NCI-H446 (cell line): ENCODE measurements around the gene IL3.

Experiments used
- DNase-seq, 2 experiments: peaks; one replicate each; lab custom pipeline; 2025; lab: John Stamatoyannopoulos, UW

The IL3 gene, protein sequence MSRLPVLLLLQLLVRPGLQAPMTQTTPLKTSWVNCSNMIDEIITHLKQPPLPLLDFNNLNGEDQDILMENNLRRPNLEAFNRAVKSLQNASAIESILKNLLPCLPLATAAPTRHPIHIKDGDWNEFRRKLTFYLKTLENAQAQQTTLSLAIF

DNA sequence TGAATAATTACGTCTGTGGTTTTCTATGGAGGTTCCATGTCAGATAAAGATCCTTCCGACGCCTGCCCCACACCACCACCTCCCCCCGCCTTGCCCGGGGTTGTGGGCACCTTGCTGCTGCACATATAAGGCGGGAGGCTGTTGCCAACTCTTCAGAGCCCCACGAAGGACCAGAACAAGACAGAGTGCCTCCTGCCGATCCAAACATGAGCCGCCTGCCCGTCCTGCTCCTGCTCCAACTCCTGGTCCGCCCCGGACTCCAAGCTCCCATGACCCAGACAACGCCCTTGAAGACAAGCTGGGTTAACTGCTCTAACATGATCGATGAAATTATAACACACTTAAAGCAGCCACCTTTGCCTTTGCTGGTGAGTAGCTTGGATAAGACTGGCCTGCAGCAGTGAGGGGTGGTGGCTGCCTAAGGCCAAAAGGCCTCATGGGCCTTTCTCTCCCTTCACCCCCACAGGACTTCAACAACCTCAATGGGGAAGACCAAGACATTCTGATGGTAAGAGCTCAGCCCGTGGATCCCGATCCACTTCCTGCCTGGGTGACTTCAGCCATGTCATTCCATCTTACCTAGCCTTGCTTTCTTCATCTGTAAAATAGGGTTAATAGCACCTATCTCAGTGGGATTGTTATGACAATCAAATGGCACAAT is at the start of gene IL3:
IL3 (plus strand) TSS at position 155 of the 661 bp plus-strand sequence; CDS start at position 207, 52 bp downstream.
- no peak for DNase-seq

DNA sequence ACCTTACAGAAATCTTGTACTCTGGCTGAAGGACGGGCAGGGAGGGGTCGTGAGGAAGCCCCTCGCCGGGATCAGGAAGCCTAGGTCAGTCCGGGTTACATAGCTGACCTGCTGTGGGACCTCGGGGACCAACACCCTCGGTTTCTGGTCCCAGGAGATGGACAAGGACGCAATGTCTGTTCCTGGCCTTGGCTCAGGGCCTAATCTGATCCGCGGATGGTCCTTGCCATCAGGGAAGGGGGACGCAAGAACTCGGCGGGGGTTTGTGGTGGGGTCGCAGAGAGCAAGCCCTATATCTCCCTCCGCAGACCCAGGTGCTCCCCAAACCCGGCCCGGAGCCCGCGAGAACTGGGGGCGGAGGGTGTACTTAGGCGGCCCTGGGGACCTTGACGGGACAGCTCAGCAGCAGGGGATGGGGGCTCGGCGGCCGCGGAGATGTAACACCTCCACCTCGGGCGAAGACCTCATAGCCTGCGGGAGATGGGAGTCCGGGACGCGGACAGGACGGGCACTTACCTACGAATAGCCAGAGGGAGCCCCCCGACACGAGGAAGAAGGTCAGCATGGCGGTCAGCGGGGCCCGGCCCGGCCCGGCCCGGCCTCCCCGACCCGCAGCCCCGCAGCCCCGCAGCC is 49.4 kb upstream of the IL3 start:
- no peak for DNase-seq

DNA sequence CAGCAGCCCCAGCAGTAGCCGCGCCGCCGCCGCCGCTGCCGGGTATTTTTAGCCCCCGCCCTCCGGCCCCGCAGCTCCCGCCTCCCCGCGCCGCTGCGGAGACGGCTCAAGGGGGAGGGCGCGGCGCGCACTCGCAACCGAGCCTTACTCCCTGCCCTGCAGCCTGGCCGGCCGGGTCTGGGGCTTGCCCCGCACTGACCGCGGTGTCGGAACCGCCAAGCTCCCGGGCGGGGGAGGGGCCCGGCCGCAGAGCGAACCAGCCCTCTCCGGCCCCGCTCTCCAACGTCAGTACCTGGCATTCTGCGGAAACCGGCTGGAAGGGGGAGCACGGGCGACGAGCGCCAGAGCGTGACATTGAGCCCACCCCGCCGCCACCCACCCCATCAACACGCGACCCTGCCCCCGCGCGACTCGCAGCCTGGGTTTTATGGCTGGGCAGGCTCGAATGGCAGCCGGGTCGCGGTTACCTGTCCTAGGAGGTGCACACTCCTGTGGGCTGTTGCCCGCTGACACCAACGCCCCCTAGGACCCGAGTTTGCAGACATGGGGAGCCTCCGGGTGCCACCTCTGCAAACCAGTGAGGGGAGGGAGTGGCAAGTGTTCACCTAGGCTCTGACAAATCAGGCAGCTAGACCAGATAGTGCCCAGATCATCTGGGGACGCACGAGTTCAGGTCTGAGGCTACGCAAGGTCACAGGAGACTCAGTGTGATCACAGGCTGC is 48.7 kb upstream of the IL3 start, which contains the start of gene ACSL6:
ACSL6 (minus strand) TSS at position 37 of the 722 bp plus-strand sequence. CDS start 105 bp downstream, outside the sequence.
- peak in 1 of 2 experiments; percentile 31 for DNase-seq

DNA sequence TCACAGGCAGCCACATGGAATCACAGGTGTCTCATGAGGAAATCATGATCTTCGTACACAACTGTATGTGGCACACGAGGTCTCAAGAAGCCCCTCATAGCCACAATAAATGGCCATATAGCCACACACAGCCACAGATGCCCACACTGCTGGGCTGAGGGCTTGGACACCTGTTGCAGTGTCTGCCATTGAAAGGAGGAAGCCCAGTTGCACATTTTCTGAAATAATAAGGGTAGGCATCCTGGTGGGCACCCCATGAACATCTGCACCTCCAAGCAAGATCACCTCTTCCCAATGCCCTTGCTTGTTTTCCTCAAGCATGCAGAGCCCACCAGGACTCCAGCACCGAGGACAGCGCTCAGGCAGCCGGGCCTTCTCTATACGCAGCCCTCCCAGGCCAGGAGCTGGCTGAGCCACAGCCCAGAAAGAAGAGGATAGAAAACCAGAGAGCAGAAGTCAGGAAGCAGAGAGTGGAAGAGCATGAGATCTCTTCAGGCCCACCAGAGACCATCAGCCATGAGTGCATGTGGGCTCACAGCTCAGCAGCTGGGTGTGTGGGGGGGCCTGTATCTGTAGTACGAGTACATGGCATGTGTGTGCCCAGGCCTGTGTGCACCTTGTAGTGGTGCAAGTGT is 48.0 kb upstream of the IL3 start:
- no peak for DNase-seq

DNA sequence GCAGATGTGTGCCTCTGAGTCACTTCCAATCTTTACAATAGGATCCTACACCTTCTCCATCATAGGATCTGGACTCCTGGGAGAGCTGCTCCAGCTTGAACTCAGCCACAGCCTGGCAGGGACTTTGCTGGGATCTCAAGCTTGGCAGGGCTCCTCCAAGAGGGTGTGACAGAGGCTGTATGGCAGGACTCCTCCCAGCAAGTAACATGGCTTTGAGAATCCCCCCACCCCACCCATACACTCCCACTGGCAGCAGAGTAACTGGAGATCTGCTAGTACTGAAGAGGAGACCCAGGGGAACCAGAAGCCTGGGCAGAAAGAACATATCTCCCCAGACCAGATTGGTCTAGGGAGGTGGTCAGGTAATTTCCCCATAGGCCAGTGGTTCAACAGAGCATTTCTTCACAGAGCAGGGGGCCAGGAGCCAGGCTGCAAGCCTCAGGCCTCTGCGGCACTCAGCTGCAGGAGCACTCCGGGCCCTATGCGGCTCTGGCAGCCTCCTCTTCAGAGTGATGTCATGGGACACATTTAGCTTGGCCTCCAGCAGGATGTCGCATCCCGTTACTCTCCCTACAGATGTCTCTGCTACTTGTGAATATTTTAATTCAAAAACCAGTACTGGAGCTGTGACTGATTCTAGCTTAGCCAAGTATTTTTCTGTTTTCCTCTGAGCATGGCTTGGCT is 47.3 kb upstream of the IL3 start:
- peak in 1 of 2 experiments; percentile 26 for DNase-seq

DNA sequence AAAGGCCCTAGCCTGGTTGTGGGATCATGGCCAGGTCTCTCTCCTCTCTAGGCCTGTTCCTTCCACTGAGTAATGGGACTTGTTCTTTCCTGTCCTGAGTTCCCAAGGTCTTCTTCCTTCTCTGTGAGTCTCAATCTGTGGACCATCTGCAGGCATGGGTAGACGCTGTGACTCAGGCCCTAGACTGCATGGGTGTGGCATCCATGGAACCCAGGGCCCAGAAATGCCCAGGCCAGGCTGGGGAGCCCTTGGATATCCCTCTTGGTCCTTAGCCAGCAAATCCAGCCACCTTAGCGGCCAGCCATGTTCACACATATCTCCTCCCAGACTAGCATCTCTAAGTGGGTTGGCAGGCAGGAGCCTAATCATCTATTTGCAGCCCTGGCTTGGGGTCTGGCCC is 46.7 kb upstream of the IL3 start:
- no peak for DNase-seq

DNA sequence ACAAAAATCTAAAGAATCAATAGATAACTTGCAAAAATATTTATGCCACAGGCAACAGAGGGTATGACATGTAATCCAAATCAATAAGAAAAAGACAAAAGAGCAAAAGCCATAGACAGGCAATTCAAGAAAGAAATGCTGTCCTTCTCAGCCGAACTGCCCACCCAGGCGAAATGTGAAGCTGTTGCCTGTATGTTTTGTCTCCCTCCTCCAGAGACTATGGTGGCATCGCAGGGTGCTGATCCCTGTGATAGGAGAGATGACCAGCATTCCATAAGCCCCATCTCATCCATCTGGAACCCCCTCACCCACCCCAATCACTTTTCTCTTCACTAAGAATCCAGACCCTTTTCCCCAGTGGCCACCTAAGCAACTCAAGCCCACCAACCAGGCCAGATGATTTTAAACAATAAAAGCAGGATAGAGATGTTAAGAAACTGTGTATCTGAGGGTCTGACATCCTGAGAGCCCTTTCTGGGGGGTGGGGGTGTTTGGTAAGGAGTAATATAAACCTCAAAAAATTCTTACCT is 43.7 kb upstream of the IL3 start:
- no peak for DNase-seq

DNA sequence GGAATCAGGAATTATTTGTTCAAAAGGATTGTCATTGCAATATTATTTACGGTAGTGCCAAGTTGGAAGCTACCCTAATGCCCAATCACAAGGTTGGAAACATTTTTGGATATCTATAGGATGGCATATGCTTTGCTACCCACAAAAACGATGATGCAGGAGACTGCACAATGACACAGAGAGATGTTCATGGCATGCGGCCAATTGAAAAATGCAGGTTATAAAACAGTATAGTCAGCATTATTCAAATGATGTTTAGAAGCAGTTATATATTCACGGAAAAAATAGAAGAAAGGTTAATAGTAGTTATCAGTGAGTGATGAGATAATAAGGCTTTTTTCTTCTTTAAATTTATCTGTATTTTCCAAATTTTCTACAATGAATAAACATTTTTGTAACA is 43.1 kb upstream of the IL3 start:
- no peak for DNase-seq

DNA sequence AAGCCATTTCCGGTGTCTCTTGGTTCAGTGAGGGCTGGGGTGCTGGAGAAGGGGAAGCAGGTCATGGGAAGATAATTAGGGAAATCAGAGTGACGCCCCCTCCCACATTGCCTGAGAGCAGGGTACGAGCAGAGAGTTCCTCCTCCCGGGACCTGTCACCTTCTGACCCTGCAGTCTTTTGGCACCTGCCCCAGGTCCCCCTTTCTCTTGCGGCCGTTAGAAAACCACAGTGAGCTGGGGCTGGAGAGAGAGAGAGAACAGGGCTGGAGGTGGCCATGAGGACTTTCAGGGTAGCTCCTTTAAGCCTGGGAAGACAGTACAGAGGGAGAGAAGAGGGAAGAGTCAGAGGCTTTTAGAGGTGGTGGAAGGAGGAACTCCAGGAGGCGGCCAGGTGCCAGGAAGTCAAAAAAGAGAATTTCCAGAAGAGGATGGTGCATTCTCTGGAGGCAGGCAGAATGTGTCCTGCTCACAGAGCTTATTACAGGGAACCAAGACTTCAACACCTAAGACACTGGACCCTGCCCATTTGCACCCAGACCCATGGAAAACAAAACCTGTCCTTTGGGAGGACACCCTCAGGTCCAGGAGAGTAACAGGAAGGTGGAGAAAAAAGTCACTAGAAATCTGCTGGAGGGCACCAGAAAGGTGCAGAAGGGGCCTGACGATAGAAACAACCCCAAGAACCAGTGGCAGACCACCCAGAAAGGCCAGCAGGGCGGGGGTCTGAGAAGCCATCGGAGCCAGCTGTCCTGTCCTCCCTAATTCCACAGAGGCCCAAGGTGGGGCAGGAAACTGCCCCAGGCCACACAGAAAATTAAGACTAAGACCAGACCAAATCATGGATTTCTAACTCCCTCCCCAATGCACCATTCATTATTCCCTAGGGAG is 42.5 kb upstream of the IL3 start:
- no peak for DNase-seq

DNA sequence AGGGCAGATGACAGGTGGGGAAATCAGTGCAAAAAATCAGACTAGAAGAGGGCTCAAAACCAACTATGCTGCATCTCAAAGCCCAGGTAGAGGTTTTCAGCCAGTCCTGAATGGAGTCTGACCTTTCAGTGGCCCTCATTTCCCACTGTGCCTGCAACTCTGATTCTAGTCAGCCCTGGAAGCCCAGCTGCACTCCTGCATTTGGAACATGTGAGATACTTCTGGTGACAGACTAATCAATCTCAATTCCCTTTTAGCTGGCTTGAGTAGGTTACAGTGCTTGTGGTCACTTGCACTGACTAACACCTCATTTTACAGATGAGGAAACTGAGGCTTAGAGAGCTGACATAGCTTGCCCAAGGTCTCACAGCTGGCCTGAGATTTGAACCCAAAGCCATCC is 41.1 kb upstream of the IL3 start:
- DNase-seq: no peak

DNA sequence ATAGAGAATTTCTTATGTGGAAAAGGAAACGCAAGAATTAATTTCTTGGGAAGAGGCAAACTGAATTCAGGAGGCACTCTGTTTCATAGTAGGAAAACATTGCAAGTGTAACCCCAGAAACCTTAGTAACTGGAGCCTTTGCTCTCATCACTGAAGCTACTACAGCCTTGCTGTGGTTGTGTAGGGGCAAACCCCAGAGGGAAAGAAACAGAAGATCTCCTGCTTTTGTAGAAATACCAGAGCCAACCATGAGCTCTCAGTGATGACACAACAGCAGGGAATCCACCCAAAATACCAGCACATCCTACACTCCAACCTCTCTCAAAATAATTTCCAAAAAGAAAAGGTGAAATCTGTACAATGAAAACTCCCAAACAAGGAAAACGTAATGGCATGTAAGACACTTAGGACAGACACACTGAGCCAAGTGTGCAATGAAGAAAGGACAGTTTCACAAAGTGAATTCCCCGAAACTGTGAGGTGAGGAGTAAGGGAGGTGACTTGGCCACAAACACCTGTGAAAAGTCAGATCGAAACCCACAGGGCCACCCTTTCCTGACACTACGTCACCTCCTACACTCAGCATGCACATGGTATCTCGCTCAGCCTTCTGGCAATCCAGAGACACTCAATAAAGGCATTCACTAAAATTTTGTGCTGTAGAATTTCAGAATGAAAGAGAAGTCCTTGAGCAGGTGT is 40.4 kb upstream of the IL3 start:
- no peak for DNase-seq

DNA sequence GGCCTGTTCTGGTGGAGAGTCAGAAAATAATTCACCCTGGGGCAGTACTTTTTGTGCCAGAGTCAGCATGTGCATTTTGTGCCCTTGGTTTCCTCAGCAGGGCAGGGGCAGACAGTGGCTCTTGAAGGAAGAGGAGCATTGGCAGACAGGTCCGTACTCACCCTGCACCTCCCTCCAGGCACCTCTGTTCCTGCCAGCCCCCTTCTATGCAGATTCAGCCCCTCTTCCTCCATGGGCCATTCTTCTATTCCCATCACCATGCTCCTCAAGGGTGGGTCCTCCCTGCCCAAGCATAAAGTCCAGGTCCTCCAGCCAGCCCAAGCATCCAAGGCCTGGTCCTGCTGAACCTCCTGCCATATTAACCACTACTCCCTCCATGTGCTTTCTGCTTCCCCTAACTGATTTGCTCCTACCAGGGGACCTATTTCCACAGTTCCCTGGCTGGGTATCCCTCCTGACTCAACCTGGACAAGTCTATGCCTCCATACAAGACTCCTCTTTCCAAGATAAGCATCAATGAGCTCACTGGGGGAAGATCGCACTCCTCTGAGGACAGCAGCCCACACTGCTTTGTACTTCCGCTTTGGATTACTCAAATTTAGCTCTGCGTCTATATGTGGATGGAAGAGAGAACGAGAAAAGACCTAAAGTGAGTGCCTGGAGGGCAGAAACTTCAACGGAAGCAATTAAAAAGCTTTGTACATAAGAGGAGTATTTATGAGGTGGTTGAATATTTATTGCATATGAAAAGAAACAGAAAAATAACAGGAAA is 39.7 kb upstream of the IL3 start:
- no peak for DNase-seq

DNA sequence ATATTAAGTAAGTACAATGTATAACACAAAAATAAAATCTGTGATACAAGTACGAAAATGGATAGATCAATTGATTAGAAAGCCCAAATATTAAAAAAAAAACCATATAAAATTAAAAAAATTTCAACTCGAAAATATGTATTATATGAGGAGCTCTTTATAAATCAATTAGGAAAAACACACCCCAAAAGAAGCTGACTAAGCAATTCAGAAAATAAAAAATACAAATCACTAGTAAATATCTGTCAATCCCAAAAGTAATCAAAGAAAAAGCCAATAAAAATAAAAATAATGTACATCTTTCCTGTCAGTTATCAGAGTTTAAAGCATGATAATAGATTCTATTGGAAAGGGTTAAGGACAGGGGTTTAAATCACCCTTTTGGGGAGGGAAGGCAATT is 38.8 kb upstream of the IL3 start:
- DNase-seq: no peak

DNA sequence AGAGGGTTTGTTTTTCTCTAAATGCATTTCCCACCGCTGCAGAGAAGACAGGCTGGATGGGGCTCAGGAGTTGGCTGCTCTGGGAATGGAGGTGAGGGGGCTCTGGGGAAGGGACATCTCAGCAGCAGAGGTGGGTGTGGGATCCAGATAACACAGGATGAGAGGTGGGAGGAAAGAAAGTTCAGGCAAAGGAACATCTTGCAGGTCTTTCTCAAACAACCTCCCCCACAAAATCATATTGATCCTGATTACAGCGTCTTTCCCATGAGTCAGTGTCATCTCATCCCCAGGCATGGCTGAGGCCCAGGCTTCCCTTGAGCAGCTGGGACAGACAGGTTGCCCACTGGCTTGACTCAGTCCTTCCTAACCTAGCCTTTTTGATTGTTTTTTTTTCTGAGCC is 37.7 kb upstream of the IL3 start:
- no peak for DNase-seq

DNA sequence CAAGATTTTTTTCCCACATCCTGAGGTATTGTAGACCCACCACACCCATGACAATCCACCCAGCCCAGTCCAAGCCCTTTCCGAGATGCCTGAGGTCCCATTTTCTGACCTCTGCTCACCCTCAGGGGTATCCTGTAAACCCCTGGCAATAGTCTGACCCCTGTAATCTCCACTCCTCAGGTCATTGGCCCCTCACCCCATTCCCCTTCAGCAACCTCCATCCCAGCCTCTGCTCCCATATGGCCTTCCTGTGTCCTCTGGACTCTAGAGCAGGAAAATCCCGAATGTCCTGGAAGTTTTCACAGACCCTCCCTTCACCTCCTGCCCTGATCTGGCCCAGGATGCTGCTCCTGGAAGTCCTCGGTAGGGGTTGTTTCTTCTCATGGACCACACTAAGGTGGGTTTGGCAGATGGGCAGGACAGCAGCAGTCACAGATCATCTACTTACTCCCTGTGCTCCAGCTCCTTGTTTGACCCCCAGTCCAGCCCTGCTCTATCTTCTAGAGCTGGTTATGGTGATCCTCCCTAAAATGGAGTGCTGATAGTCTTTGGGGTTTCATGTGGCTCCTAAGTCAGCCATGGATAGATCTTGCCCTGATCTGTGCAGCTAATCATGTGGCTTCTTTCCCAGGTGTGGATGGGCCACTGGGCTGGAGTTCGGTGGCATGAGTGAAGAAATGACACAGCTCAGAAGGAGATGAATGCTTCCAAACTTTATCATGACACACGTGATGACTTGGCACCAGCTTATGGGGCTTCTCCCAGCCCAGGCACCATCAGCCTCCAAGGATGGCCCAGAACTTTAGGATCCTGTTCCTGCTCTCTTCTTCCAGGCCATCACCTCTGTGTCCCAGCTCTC is 37.0 kb upstream of the IL3 start:
- DNase-seq: no peak

DNA sequence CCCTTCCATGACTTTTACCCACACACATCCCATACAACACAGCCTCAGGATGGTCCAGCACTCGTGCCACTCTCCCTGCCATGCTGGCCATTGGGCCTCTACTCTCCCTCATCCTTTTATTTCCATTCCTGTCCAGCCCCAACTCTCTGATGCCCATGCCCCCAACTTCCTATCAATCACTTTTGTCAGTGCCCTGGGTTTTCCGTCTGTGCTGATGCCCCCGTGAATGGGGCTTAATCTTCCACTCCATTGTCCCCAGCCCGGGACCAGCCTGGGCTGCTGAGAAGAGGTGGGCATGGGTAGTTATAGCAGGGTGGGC is 36.4 kb upstream of the IL3 start:
- DNase-seq: no peak

DNA sequence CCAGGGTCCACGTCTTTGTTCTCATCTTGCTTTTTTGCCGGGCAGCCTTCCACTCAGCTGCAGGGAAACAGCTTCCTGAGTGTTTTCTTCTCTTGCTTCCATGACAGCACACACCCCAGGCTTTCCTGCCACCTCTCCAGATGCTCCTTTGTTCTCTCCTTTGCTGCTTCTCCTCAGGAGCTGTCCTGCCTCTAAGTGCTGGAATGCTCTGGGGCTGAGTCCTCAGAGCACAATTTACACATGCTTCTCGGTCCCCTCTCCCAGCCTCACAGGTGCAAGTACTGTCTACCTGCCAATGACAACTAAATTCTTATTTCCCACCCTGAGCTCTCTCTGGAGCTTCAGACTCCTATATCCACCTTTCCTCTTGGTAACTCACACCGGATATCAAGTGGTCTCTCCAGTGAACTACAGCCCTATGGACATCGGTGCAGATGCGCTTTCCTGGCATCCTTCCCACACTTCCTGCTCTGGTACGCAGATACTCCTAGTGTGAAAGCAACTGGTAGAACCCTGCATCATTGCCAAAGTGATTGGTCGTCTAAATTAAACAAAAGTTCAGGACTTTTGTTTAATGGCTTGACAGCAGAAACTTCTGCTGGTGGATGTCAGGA is 35.6 kb upstream of the IL3 start:
- no peak for DNase-seq
